ENCODE data around the gene ECM2. TPM values are rescaled to one million over a fixed set of nuclear protein-coding genes. Genes with fewer than 3 reads are reported as not detected.

The ECM2 gene
- total and polyA plus RNA-seq, 2 of the 8 experiments (the other 6 are each of a cell fraction or from before 2014, with no cell fraction given): not detected

GRCh38 chr9:92478783-92479182, 57.0 kb downstream of the ECM2 start (continued):
- TF ChIP-seq ATF3 (IDR thresholded peaks at IDR 0.05; ENCODE audit: insufficient read depth, low read depth, low read length) (no peak), TBP (IDR thresholded peaks at IDR 0.05; ENCODE audit: low read depth, low read length) (no peak), RAD21 (IDR thresholded peaks at IDR 0.05 in 1 of 2, conservative IDR thresholded peaks at IDR 0.05 in 1 of 2; ENCODE audit: low read depth in 2 of 2, low read length in 2 of 2) (no peak), MAX (IDR thresholded peaks at IDR 0.05) (no peak)
